IMR-90 (cell line): Measurements from ENCODE around the gene ULBP2. TPM values are rescaled to one million over a fixed set of nuclear protein-coding genes. Genes with fewer than 3 reads are reported as not detected.

Experiments
- ATAC-seq: fragments of 200-7000 bp; cut with Tn5 transposase; 2 replicates; pipeline ENCODE4 v1.9.1; 2020; ENCODE audit warnings: low read depth, mild to moderate bottlenecking, moderate library complexity
- BruUV-seq: library from RNA; stranded (reverse); fragments of 400-500 nt; replicated peaks from 2 replicates; lab custom pipeline; 2021; lab: Mats Ljungman, UMichigan
- CTCF ChIA-PET: fragments of 300-600 bp; formaldehyde crosslinking; extraction: SDS; loops from one replicate; lab custom pipeline; 2021; ENCODE audit warnings: antibody characterized with exemption; lab: Yijun Ruan, JAX
- POLR2A ChIA-PET: fragments of 300-600 bp; sonication (Branson Sonifier 250); formaldehyde crosslinking; loops from one replicate; lab custom pipeline; 2022; ENCODE audit warnings: antibody characterized with exemption; ENCODE audit not compliant: unreplicated experiment; lab: Charles Lee
- DNase-seq: peaks from one replicate; pipeline ENCODE4 v3.0.0; 2013
- H2AFZ ChIP-seq: replicated peaks from 2 replicates; pipeline ENCODE3; 2013; ENCODE audit warnings: low read length, mild to moderate bottlenecking; ENCODE audit not compliant: poor library complexity
- H2AK5ac ChIP-seq: 2 replicates; pipeline ENCODE4 v1.6.1; 2013; ENCODE audit warnings: low read depth, low read length, inconsistent platforms
- H2AK9ac ChIP-seq: replicated peaks from 2 replicates; pipeline ENCODE3; 2013; ENCODE audit warnings: mild to moderate bottlenecking, low read depth, low read length, moderate library complexity; ENCODE audit not compliant: poor library complexity
- H2BK120ac ChIP-seq: 2 replicates; pipeline ENCODE4 v1.6.1; 2013; ENCODE audit warnings: low read depth, low read length, inconsistent platforms
- H2BK15ac ChIP-seq: 3 replicates; pipeline ENCODE4 v1.6.1; 2013; ENCODE audit warnings: low read depth, low read length, inconsistent platforms
- H2BK20ac ChIP-seq: 2 replicates; pipeline ENCODE4 v1.6.1; 2013; ENCODE audit warnings: low read depth, mild to moderate bottlenecking, inconsistent platforms, low read length, moderate library complexity
- H2BK5ac ChIP-seq: 2 replicates; pipeline ENCODE4 v1.6.1; 2013; ENCODE audit warnings: mild to moderate bottlenecking, low read depth, low read length, inconsistent platforms; ENCODE audit not compliant: poor library complexity, severe bottlenecking
- H3K14ac ChIP-seq: replicated peaks from 2 replicates; pipeline ENCODE4 v1.6.1; 2013; ENCODE audit warnings: low read depth, low read length, inconsistent platforms
- H3K18ac ChIP-seq: 2 replicates; pipeline ENCODE4 v1.6.1; 2013; ENCODE audit warnings: low read depth, low read length, control low read depth
- H3K23ac ChIP-seq: 2 replicates; pipeline ENCODE4 v1.6.1; 2013; ENCODE audit warnings: low read depth, low read length, inconsistent platforms
- H3K27ac ChIP-seq: 2 replicates; pipeline ENCODE4 v1.5.1; 2013; ENCODE audit warnings: mild to moderate bottlenecking, control low read depth, low read length; ENCODE audit not compliant: insufficient read depth
- H3K27me3 ChIP-seq: 2 replicates; pipeline ENCODE4 v1.6.1; 2013; ENCODE audit warnings: low read length; ENCODE audit not compliant: control insufficient read depth, insufficient read depth
- H3K36me3 ChIP-seq: 2 replicates; pipeline ENCODE4 v1.6.1; 2013; ENCODE audit warnings: low read length, mixed read lengths; ENCODE audit not compliant: control insufficient read depth, insufficient read depth
- H3K4ac ChIP-seq: 2 replicates; pipeline ENCODE4 v1.6.1; 2013; ENCODE audit warnings: low read depth, low read length, inconsistent platforms
- H3K4me1 ChIP-seq: 2 replicates; pipeline ENCODE4 v1.6.1; 2013; ENCODE audit warnings: low read length, mixed read lengths; ENCODE audit not compliant: control insufficient read depth, insufficient read depth
- H3K4me2 ChIP-seq: 2 replicates; pipeline ENCODE4 v1.6.1; 2013; ENCODE audit warnings: low read depth, mild to moderate bottlenecking, control low read depth, low read length, moderate library complexity
- H3K4me3 ChIP-seq: 2 replicates; pipeline ENCODE4 v1.5.1; 2013; ENCODE audit warnings: low read depth, mild to moderate bottlenecking, control low read depth, low read length, moderate library complexity; ENCODE audit not compliant: insufficient read depth
- H3K56ac ChIP-seq: 2 replicates; pipeline ENCODE4 v1.6.1; 2013; ENCODE audit warnings: low read length, inconsistent platforms; ENCODE audit not compliant: insufficient read depth; ENCODE audit errors: extremely low read depth
- H3K79me1 ChIP-seq, 2 experiments: 2 replicates each; pipeline ENCODE4 v1.6.1; 2013; ENCODE audit warnings: low read length in 2 of 2, inconsistent platforms in 1 of 2, low read depth in 1 of 2
- H3K9ac ChIP-seq: 2 replicates; pipeline ENCODE4 v1.6.1; 2013; ENCODE audit warnings: low read depth, low read length, control low read depth
- H3K9me1 ChIP-seq: 2 replicates; pipeline ENCODE4 v1.6.1; 2013; ENCODE audit warnings: low read length, inconsistent platforms; ENCODE audit not compliant: insufficient read depth
- H3K9me3 ChIP-seq: 2 replicates; pipeline ENCODE4 v1.6.1; 2013; ENCODE audit warnings: low read length; ENCODE audit not compliant: control insufficient read depth, insufficient read depth
- H4K20me1 ChIP-seq: 2 replicates; pipeline ENCODE4 v1.6.1; 2013; ENCODE audit warnings: low read length, inconsistent platforms; ENCODE audit not compliant: insufficient read depth
- H4K5ac ChIP-seq: 2 replicates; pipeline ENCODE4 v1.6.1; 2013; ENCODE audit warnings: mild to moderate bottlenecking, low read depth, low read length, control low read depth
- H4K8ac ChIP-seq, 2 experiments: 2 replicates each; pipeline ENCODE4 v1.6.1; 2013; ENCODE audit warnings: low read depth in 2 of 2, low read length in 2 of 2, control low read depth in 1 of 2, inconsistent platforms in 1 of 2
- H4K91ac ChIP-seq: 2 replicates; pipeline ENCODE4 v1.6.1; 2013; ENCODE audit warnings: low read depth, low read length, inconsistent platforms; ENCODE audit not compliant: insufficient read depth
- BHLHE40 ChIP-seq: fragments of 150-350 bp; IDR thresholded peaks from 2 replicates; pipeline ENCODE4 v1.6.1; 2016; ENCODE audit warnings: mild to moderate bottlenecking, low read depth, low read length
- CHD1 ChIP-seq: IDR thresholded peaks from 2 replicates; pipeline ENCODE4 v1.6.1; 2012; ENCODE audit warnings: low read depth, low read length, improper control_type of control experiment
- WGBS, 2 experiments: methylation state at CpG; one replicate each; pipeline versions ENCODE4 v1.1.5 to v1.1.7; 2013; ENCODE audit warnings: missing lambda C conversion rate in 2 of 2; ENCODE audit not compliant: insufficient read length in 1 of 2; ENCODE audit errors: extremely low coverage in 2 of 2; 5-methylcytosine and 5-hydroxymethylcytosine counted together
- dilution Hi-C: fragments of 300-500 bp; cut with HindIII; formaldehyde crosslinking; loops from one replicate; pipeline ENCODE4 v1.14.3; 2018; ENCODE audit warnings: low sequenced_read_pairs; ENCODE audit not compliant: unreplicated experiment
- in situ Hi-C: fragments of 300-500 bp; cut with MboI; formaldehyde crosslinking; loops from 3 replicates; pipeline ENCODE4 v1.14.3; 2019; ENCODE audit warnings: low sequenced_read_pairs, inconsistent platforms, mixed read lengths
- intact Hi-C: fragments of 100-400 bp; cut with micrococcal nuclease; formaldehyde crosslinking; loops from 2 replicates; pipeline ENCODE4 v1.10.0; 2022
- polyA plus RNA-seq, 3 experiments: library from polyadenylated mRNA; depleted of rRNA; stranded (reverse); fragments of >200 nt; gene quantifications; 2 replicates each; pipeline ENCODE4 v1.2.3, GENCODE V29; 2012; ENCODE audit warnings: low replicate concordance in 1 of 3
- total RNA-seq: library from RNA; depleted of rRNA; stranded (reverse); fragments of >200 nt; gene quantifications from 2 replicates; pipeline ENCODE4 v1.2.3, GENCODE V29; 2012
- TF ChIP-seq, protein P1 (sequence below): fragments of 150-350 bp; IDR thresholded peaks from 2 replicates; pipeline ENCODE4 v1.6.1; 2016; ENCODE audit warnings: low read depth, mild to moderate bottlenecking, low read length, moderate library complexity, borderline replicate concordance
- TF ChIP-seq, protein P2 (sequence below): fragments of 150-350 bp; IDR thresholded peaks from 2 replicates; pipeline ENCODE4 v1.6.1; 2017; ENCODE audit warnings: mild to moderate bottlenecking, antibody characterized with exemption, low read length, low read depth

ULBP2 gene
- total and polyA plus RNA-seq, 2 of the 4 experiments (the other 2 are of a cell fraction), result 7.9 to 16.2 TPM

GRCh38 chr6:149909701-149910470, 31.9 kb upstream of the ULBP2 start:
- no peak overlapping the region for H3K23ac ChIP-seq
- H3K9me3 ChIP-seq, result peaks cover 12% of the 10 kb centered on the region
- H3K4me2 ChIP-seq, result no peak overlapping the region
- no peak overlapping the region for H4K8ac ChIP-seq
- in situ Hi-C loops (no loop called here), dilution Hi-C loops (no loop called here), intact Hi-C loops (no loop called here)
- no peak overlapping the region for H3K56ac ChIP-seq
- CTCF ChIA-PET, result no interaction called here
- no peak overlapping the region for H4K5ac ChIP-seq
- H2BK20ac ChIP-seq, result no peak overlapping the region
- DNase-seq (no peak), ATAC-seq (no peak)
- WGBS, 2 experiments, result 90% methylated on average over 2 of the region's 9 CpGs; no CpG with 5 or more reads in 1 of the 2 experiments
- H2BK5ac ChIP-seq, result no peak overlapping the region
- no peak overlapping the region for H4K91ac ChIP-seq
- H4K20me1 ChIP-seq, result no peaks in the 10 kb centered on the region
- TF ChIP-seq, protein P1, sequence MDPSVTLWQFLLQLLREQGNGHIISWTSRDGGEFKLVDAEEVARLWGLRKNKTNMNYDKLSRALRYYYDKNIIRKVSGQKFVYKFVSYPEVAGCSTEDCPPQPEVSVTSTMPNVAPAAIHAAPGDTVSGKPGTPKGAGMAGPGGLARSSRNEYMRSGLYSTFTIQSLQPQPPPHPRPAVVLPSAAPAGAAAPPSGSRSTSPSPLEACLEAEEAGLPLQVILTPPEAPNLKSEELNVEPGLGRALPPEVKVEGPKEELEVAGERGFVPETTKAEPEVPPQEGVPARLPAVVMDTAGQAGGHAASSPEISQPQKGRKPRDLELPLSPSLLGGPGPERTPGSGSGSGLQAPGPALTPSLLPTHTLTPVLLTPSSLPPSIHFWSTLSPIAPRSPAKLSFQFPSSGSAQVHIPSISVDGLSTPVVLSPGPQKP, result no peak
- TF ChIP-seq, protein P2, sequence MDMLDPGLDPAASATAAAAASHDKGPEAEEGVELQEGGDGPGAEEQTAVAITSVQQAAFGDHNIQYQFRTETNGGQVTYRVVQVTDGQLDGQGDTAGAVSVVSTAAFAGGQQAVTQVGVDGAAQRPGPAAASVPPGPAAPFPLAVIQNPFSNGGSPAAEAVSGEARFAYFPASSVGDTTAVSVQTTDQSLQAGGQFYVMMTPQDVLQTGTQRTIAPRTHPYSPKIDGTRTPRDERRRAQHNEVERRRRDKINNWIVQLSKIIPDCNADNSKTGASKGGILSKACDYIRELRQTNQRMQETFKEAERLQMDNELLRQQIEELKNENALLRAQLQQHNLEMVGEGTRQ, result no peak
- no peak for TF ChIP-seq BHLHE40
- no peak for TF ChIP-seq CHD1
- no peaks in the 10 kb centered on the region for H3K79me1 ChIP-seq
- H2BK120ac ChIP-seq, result no peak overlapping the region
- peaks cover 20% of the 10 kb centered on the region for H3K27me3 ChIP-seq
- H3K14ac ChIP-seq, result no peak overlapping the region
- no peak overlapping the region for H3K27ac ChIP-seq
- H3K18ac ChIP-seq, result no peak overlapping the region
- POLR2A ChIA-PET, result no interaction called here
- H3K4me1 ChIP-seq, result no peaks in the 10 kb centered on the region
- no peak overlapping the region for H2AK9ac ChIP-seq
- H2AK5ac ChIP-seq, result no peak overlapping the region
- no peak overlapping the region for H2BK15ac ChIP-seq
- no peak overlapping the region for H3K4me3 ChIP-seq
- no peak overlapping the region for H2AFZ ChIP-seq
- no peak overlapping the region for H3K4ac ChIP-seq
- no TSS peak for BruUV-seq
- H3K9me1 ChIP-seq, result peaks cover 4% of the 10 kb centered on the region; the same call in 1 of the 2 replicates
- H3K9ac ChIP-seq, result no peak overlapping the region
- no peaks in the 10 kb centered on the region for H3K36me3 ChIP-seq
